Measurements from ENCODE around the gene PABPN1L.
"Not testable (repeated sequence)": the region's sequence is repeated elsewhere in the genome, so short reads cannot be mapped to it uniquely, and the experiment has no call there.

The PABPN1L gene

GRCh38 chr16:88894681-88895300 is 28.3 kb upstream of the PABPN1L start:
- no peak for DNase-seq (ENCODE audit: low read depth)
- H3K4me3 ChIP-seq (ENCODE audit: low read depth, low read length) = no peak overlapping the region
- no peak for TF ChIP-seq CTCF (conservative IDR thresholded peaks at IDR 0.05; ENCODE audit: low read depth, low read length)

DNA sequence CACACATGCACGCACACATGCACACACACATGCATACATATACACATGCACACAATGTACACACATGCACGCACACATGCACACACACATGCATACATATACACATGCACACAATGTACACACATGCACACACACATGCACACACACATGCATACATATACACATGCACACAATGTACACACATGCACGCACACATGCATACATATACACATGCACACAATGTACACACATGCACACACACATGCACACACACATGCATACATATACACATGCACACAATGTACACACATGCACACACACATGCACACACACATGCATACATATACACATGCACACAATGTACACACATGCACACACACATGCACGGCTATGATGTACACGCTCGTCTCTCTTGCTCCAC is 27.8 kb upstream of the PABPN1L start:
- not testable (repeated sequence) for H3K4me3 ChIP-seq (ENCODE audit: low read depth, low read length); DNase-seq (ENCODE audit: low read depth)

- DNase-seq (ENCODE audit: low read depth) = no peak
- no peak for TF ChIP-seq CTCF (conservative IDR thresholded peaks at IDR 0.05; ENCODE audit: low read depth, low read length)
- H3K4me3 ChIP-seq (ENCODE audit: low read depth, low read length) = no peak overlapping the region
Measured at GRCh38 chr16:88893127-88893968, 26.9 kb upstream of the PABPN1L start.

- no peak overlapping the region for H3K4me3 ChIP-seq (ENCODE audit: low read depth, low read length)
- DNase-seq (ENCODE audit: low read depth) = no peak
- no peak for TF ChIP-seq CTCF (conservative IDR thresholded peaks at IDR 0.05; ENCODE audit: low read depth, low read length)
Measured at GRCh38 chr16:88892065-88892464, 25.6 kb upstream of the PABPN1L start.

GRCh38 chr16:88891083-88891482 is 24.6 kb upstream of the PABPN1L start:
- TF ChIP-seq CTCF (conservative IDR thresholded peaks at IDR 0.05; ENCODE audit: low read depth, low read length) = no peak
- DNase-seq (ENCODE audit: low read depth) = no peak

DNA sequence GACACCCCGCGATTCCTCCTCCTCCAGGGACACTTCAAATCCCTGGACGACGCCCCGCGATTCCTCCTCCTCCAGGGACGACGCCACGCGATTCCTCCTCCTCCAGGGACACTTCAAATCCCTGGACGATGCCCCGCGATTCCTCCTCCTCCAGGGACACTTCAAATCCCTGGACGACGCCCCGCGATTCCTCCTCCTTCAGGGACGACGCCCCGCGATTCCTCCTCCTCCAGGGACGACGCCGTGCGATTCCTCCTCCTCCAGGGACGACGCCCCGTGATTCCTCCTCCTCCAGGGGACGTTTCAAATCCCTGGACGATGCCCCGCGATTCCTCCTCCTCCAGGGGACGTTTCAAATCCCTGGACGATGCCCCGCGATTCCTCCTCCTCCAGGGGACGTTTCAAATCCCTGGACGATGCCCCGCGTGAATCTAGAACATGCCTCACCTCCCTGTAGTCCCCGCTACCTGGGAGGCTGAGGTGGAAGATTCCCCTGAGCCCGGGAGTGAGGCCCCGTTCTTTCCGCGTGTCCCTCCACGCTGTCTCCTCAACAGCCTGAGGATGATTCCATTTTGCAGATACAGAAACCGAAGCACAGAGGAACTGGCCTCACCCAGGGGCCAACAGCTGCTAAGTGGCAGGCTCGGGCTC is 23.4 kb upstream of the PABPN1L start:
- DNase-seq (ENCODE audit: low read depth); H3K4me3 ChIP-seq (ENCODE audit: low read depth, low read length): not testable (repeated sequence)

More at GRCh38 chr16:88891083-88891482, 24.6 kb upstream of the PABPN1L start:
- H3K4me3 ChIP-seq (ENCODE audit: low read depth, low read length) = no peak overlapping the region

GRCh38 chr16:88888461-88889387 is 22.3 kb upstream of the PABPN1L start:
- no peak overlapping the region for H3K4me3 ChIP-seq (ENCODE audit: low read depth, low read length)
- DNase-seq (ENCODE audit: low read depth) = no peak
- no peak for TF ChIP-seq CTCF (conservative IDR thresholded peaks at IDR 0.05; ENCODE audit: low read depth, low read length)

Data from choroid plexus epithelial cell (primary cell).